K562 (cell line): ENCODE measurements around the gene KCTD7. TPM values are rescaled to one million over a fixed set of nuclear protein-coding genes. Genes with fewer than 3 reads are reported as not detected.

Experiments
- ARID3B ChIP-seq: fragments of 250-450 bp; sonication (Bioruptor Pico); IDR thresholded peaks from 2 replicates; pipeline ENCODE4 v1.4.0; 2020; ENCODE audit warnings: borderline replicate concordance
- CTBP1 ChIP-seq: fragments of 450-650 bp; IDR thresholded peaks from 2 replicates; pipeline ENCODE4 v1.6.1; 2016; ENCODE audit warnings: borderline replicate concordance
- DDX20 ChIP-seq: fragments of 450-650 bp; IDR thresholded peaks from 2 replicates; pipeline ENCODE4 v1.6.1; 2016; ENCODE audit warnings: missing genetic modification characterization, low read depth, mild to moderate bottlenecking, missing compliant biosample characterization, moderate library complexity
- EP400 ChIP-seq: fragments of 450-650 bp; IDR thresholded peaks from 2 replicates; pipeline ENCODE4 v1.6.1; 2017; ENCODE audit warnings: antibody characterized with exemption, mild to moderate bottlenecking, moderate library complexity
- ESRRA ChIP-seq: fragments of 450-650 bp; IDR thresholded peaks from 2 replicates; pipeline ENCODE4 v1.6.1; 2014; ENCODE audit warnings: low read depth, mild to moderate bottlenecking, moderate library complexity, borderline replicate concordance
- HINFP ChIP-seq: fragments of 450-650 bp; conservative IDR thresholded peaks from 2 replicates; pipeline ENCODE4 v1.6.1; 2016; ENCODE audit warnings: missing genetic modification characterization, low read depth, mild to moderate bottlenecking, control low read depth, missing compliant biosample characterization
- HMGN3 ChIP-seq: IDR thresholded peaks from 2 replicates; pipeline ENCODE4 v1.6.1; 2011; ENCODE audit warnings: borderline replicate concordance, low read depth, mild to moderate bottlenecking, mixed read lengths, low read length; ENCODE audit not compliant: insufficient read length; ENCODE audit errors: extremely low read depth
- NELFE ChIP-seq: IDR thresholded peaks from 2 replicates; pipeline ENCODE4 v1.6.1; 2011; ENCODE audit warnings: mild to moderate bottlenecking; ENCODE audit not compliant: insufficient read depth, insufficient read length
- PKNOX1 ChIP-seq: fragments of 450-650 bp; IDR thresholded peaks from 2 replicates; pipeline ENCODE4 v1.6.1; 2016
- TFAP4 ChIP-seq: sonication (generic); formaldehyde crosslinking; IDR thresholded peaks from 2 replicates; pipeline ENCODE4 v1.8.0; 2022; ENCODE audit warnings: missing genetic modification reagents, mild to moderate bottlenecking, moderate library complexity, borderline replicate concordance
- YY1 ChIP-seq, 3 experiments: IDR thresholded peaks; 2 replicates each; pipeline ENCODE4 v1.6.1; 2011; ENCODE audit warnings: low read length in 2 of 3, mild to moderate bottlenecking in 2 of 3, moderate library complexity in 2 of 3, borderline replicate concordance in 1 of 3, control low read depth in 1 of 3, low read depth in 1 of 3; ENCODE audit not compliant: insufficient read depth in 3 of 3, insufficient replicate concordance in 2 of 3, control insufficient read depth in 1 of 3, insufficient read length in 1 of 3; ENCODE audit errors: extremely low read depth in 1 of 3
- ZNF124 ChIP-seq: sonication (generic); formaldehyde crosslinking; IDR thresholded peaks from 2 replicates; pipeline ENCODE4 v1.8.1; 2022; ENCODE audit warnings: missing genetic modification reagents
- ZNF165 ChIP-seq: fragments of 250-450 bp; sonication (Bioruptor Pico); IDR thresholded peaks from 2 replicates; pipeline ENCODE4 v1.4.0; 2020; ENCODE audit warnings: borderline replicate concordance
- ZNF449 ChIP-seq: fragments of 250-450 bp; sonication (Bioruptor Pico); IDR thresholded peaks from 2 replicates; pipeline ENCODE4 v1.8.0; 2022; ENCODE audit warnings: moderate library complexity, mild to moderate bottlenecking, inconsistent platforms
- ZNF586 ChIP-seq: fragments of 450-650 bp; formaldehyde crosslinking; conservative IDR thresholded peaks from 2 replicates; pipeline ENCODE4 v1.4.0; 2020; ENCODE audit warnings: mild to moderate bottlenecking, moderate library complexity
- ZNF76 ChIP-seq: fragments of 250-450 bp; sonication (Bioruptor Pico); IDR thresholded peaks from 2 replicates; pipeline ENCODE4 v1.4.0; 2020; ENCODE audit warnings: mild to moderate bottlenecking, moderate library complexity, borderline replicate concordance
- polyA plus RNA-seq, 8 experiments: library from polyadenylated mRNA; depleted of rRNA in 4 of 8; stranded (reverse) in 5 of 8; unstranded in 3 of 8; fragments of >200 nt; fragmentation: Nextera tagmentation in 2 of 8; fragmentation: Illumina TruSeq in 1 of 8; extraction: Ambion mirVana in 2 of 8; extraction: Trizol in 1 of 8; gene quantifications; 2 replicates each; pipeline versions ENCODE4 v1.2.1 to v1.2.3, GENCODE V29; 2011 to 2014; ENCODE audit warnings: inconsistent platforms in 1 of 8, missing spikeins in 1 of 8
- total RNA-seq, 7 experiments: library from RNA; depleted of rRNA in 6 of 7; stranded (reverse); fragments of >200 nt in 6 of 7; fragmentation: Illumina TruSeq in 2 of 7; extraction: Trizol in 2 of 7; gene quantifications; 2 replicates each; pipeline versions ENCODE4 v1.2.1 to v1.2.3, GENCODE V29; 2011 to 2021; ENCODE audit warnings: low replicate concordance in 1 of 7

Gene KCTD7
- total and polyA plus RNA-seq, 9 of the 15 experiments (the other 6 are each of a cell fraction or from before 2014, with no cell fraction given) = 1.5 to 26.0 (median 9.0) TPM

- TF ChIP-seq ZNF449 (CRISPR knock-in tag) (no peak), HINFP (tag) (no peak), ZNF586 (no peak), EP400 (peak; percentile 88), ARID3B (CRISPR knock-in tag) (no peak), DDX20 (tag) (no peak), ZNF165 (CRISPR knock-in tag) (no peak), YY1 (IDR thresholded peaks at IDR 0.05; ENCODE audit: borderline replicate concordance in 1 of 3, control insufficient read depth in 1 of 3, extremely low read depth in 1 of 3, insufficient read depth in 3 of 3, insufficient read length in 1 of 3, insufficient replicate concordance in 2 of 3, low read depth in 1 of 3, low read length in 2 of 3) (peak in 1 of 3 experiments; percentile 18), NELFE (no peak), TFAP4 (CRISPR knock-in tag) (peak; percentile 75; the same call in 1 of the 2 replicates), ESRRA (no peak; the same call in 1 of the 2 replicates), HMGN3 (peak; percentile 52), ZNF76 (CRISPR knock-in tag) (no peak), ZNF124 (CRISPR knock-in tag) (no peak), PKNOX1 (peak; percentile 71), CTBP1 (peak; percentile 72; the same call in 1 of the 2 replicates)
These were observed 53.0 kb downstream of the KCTD7 start (continued) for GRCh38 chr7:66681491-66682349.
